HG02973 (cell line): Measurements from ENCODE around the gene MITF.

Experiments
- ATAC-seq: cut with Tn5 transposase; IDR thresholded peaks from one replicate; pipeline ENCODE4 v1.9.1; 2021; ENCODE audit warnings: moderate library complexity; ENCODE audit not compliant: unreplicated experiment

The MITF gene, protein sequence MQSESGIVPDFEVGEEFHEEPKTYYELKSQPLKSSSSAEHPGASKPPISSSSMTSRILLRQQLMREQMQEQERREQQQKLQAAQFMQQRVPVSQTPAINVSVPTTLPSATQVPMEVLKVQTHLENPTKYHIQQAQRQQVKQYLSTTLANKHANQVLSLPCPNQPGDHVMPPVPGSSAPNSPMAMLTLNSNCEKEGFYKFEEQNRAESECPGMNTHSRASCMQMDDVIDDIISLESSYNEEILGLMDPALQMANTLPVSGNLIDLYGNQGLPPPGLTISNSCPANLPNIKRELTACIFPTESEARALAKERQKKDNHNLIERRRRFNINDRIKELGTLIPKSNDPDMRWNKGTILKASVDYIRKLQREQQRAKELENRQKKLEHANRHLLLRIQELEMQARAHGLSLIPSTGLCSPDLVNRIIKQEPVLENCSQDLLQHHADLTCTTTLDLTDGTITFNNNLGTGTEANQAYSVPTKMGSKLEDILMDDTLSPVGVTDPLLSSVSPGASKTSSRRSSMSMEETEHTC

DNA sequence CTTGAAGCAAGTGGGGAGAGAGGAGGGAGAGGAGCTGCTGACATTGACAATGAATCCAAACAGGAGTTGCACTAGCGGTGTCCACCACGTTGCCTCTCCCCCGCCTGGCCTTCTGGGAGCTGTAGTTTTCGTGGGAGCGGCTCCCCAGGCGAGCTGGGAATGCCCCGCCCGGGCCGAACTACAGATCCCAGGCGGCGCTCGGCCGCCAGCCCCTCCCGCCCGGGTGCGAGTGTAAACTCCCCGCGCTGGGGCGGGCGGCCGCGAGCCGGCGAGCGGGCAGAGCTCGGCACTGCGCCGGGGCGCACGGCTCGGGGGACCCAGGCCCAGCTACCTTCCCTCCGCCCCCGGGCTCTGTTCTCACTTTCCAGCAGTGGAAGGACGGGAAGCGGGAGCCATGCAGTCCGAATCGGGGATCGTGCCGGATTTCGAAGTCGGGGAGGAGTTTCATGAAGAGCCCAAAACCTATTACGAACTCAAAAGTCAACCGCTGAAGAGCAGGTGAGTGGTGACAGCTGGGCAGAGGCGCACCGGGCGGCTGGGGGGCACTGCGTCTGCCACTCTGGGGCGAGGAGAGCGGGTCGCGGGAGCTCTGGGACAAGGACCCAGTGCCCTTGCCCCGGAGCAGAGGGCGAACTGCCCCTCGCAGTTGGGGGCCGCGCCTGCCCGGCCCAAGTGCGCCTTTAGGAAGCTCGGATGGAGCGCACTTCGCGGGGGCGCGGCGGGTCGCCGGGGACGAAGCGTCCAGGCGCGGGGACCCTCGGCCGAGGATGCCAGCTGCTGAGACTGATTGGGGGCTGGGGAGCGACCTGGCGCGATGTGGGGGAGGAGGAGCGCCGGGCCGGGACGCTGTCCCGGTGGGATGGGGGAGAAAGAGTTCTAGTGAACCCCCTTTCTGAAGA, at the start of gene MITF:
Gene MITF (plus strand): TSS at position 261 of the 899 bp plus-strand sequence. CDS start 134 bp downstream, at position 395.
- peak; percentile 99 for ATAC-seq

DNA sequence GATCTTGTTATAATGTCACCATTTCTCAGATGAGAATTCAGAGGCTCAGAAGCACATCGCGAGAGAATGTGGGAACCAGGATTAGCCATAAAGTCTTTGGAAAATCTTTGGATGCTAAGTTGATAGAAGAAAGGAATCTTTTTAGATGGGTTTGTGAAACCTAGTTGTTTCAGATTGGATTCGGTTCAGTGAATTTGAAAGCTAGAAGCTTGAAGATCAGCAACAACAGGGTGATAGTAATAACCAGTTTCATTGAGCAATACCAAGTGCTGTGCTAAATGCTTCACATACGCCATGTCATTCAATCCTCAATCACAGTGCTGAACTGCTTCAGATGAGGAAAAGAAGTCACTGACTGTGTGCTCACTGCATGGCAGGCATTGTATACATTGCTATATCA, 47.4 kb upstream of the MITF start:
- ATAC-seq = no peak

DNA sequence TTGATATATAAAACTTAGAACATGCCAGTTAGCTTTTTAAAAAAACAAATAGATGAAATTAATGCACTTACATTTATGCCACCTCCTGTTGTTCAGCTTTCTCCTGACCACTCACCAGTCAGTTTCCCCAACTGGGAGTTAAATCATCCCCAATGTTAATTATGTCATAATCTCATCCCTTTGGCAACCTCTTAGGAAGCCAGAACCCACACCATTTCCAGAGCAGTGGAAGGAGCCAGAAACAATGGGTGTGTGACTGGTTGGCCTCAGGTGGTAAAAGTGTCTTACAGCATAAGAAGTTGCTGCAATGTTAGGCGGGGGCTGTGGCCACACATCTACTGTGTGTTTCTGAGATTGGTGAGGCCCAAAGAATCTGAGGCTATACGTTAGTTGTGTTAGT, 46.5 kb upstream of the MITF start:
- no peak for ATAC-seq

DNA sequence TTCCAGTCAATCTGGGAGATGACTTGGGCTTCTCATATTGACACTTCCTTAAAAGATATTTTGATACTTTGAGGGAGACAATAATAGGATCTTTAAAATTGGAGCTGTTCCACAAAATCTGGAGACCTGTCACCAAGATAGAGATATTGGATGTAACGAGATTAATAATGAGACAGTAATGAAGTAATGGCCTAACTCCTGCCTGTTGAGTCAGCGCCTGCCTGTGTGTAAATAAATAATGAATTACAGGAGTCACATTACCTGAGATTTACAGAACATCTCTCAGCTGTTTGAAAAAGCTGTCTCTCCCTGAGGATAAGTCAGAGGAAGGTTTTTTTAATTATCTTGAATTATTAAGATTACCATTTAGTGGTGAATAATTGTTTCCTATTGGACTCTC, 43.8 kb upstream of the MITF start:
- ATAC-seq = no peak

DNA sequence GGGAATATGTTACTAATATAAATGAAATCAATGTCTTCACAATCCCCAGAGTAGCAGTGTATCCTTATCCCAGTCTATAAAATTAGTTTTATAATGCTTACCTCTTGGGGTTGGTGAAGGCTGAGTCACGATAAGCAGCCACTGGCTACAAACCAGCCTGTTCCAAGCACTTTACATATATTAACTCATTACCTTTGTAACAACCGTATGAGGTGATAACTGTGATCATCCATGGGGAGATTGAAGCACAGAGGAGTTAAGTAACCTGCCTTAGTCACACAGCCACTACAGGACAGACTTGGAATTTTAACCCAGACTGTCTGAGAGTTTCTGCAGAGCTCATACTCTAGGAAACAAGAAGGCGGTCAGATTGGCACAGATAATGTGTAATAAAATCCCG, 43.3 kb upstream of the MITF start:
- no peak for ATAC-seq

DNA sequence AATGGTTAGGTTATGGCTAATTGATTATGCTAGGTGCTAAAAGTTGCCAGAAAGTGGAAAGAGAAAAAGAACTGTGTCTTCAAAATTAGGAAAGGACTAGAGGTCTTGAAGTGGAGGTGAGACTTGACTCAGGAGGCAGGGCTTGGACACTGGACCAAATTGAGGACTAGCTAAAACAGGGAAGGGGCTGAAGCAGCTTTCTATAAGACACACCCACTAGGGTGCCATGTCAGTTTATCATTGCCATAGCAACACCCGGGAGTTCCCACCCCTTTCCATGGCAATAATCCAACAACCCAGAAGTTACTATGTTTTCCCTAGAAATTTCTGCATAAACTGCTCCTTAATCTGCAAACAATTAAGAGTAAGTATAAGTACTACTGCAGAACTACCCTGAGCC, 42.9 kb upstream of the MITF start:
- ATAC-seq = no peak

DNA sequence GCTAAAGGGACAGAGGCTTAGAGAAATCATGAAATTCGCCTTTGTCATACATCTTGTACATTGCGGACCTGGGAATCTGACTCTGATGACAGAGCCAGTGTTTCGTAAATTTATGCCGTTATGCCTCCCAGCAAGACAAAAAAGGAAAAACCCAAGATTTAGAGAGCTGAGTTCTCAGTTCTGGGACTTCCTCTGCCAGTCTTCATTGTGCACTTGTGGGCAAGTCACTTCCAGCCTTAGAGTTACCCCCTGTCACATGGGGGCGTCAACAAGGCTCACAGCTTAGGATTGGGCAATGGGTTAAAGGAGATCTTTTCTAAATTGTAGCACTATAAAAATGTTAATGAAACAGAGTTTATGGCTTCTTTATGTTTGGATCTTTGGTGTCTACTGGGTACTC, 41.9 kb upstream of the MITF start:
- no peak for ATAC-seq

DNA sequence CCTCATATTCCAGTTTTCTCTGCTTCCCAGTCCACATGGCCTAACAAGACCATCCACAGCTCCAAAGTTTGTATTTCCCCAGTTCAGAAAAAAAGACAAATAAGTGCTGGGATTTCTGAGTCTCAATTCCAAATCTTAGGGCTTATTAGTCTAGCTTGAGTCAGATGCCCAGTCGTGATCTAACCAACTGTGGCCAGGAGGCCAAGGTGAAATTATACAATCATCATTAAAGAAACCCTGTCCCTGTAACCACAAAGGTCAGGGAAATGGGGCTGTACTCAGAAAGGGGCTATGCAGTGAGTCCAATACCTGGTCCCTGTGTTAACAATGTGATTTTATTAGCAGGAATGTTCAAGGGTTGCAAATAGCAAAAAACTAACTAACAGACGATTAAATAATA, 40.5 kb upstream of the MITF start:
- ATAC-seq = no peak

DNA sequence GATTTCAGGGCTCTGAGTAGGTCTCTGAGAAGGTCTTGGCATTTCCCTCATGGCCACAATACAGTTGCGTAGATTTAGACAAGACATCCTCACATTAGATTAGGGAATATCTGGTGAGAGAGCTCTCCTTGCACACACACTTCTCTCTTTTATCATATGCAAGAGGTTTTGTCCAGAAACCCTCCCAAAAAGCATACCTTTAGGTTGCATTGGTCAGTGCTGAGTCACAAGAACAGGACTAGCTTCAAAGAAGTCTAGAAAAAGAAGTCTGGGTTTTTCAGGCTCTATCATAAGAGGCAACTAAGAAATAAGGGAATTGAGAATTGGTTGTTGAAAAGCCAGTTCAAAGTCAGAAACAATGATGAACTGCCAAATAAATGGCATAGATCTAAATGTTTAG, 40.1 kb upstream of the MITF start:
- ATAC-seq = no peak

DNA sequence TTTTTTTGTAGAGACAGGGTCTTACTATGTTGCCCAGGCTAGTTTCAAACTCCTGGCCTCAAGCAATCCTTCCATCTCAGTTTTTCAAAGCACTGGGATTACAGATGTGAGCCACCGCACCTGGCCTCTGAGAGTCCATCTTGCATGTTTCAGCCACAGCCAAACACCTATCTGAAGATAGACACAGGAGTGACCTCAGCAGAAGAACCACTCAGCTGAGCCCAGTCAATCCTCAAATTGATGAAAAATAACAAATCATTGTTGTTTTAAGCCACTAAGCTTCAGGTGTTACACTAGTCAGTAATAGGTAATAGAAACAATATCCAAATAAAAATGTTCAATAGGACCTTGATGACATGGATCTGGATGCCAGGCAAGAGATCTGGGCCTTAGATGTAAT, 38.3 kb upstream of the MITF start:
- no peak for ATAC-seq

DNA sequence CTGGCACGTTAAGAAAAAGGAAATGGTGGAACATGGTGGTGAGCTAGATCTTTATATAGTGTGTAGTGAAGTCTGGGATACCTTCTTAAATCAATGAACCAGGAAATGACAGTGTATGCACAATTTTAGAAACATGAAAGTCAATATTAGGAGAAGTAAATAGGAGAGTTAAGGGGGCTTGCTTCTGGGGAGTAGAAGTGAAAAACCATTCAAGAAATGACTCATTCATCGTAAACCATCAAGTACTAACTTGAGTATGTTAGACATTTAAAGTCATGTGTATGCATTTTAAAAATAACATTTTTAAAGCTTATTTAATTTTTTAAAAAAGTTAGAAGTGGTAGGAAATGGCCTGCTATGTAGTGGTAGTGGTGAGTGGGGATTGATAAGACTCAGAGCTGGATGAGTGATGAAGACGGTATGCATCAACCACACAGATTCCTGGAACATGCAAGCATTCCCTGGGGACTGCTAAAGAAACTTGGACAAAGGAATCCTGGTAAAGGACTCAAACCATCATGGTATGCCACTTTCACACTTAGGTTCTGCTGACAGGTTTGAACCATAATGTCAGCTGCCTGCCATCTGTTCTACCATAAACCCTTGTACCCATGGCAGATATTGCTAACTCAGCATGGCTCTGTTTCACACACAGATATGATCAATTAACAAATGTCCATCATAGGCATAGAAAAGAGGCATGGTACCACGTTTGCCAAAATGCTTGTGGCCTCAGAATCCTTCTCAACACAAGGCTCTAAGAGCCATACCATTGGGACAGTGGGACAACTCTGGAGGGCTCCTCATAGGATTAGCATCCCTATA, 28.9 kb upstream of the MITF start:
- ATAC-seq = no peak

DNA sequence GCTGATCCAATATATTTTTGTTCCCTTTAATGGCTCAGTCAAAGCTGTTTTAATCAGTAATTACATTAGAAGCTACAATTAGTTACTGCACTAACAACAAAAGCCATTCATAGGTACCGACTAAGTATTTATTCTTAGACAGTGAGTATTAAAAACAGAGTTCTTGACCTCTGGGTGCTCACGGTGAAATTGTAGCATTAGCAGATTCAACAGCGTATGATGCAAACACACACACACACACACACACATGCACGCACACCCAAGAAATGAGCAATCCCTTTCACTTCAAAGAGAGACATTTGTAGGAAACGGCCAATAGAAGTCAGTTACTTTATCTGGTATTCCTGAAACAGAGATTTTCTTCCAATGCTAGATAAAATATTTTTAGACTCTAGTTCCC, 27.0 kb upstream of the MITF start:
- ATAC-seq = no peak

DNA sequence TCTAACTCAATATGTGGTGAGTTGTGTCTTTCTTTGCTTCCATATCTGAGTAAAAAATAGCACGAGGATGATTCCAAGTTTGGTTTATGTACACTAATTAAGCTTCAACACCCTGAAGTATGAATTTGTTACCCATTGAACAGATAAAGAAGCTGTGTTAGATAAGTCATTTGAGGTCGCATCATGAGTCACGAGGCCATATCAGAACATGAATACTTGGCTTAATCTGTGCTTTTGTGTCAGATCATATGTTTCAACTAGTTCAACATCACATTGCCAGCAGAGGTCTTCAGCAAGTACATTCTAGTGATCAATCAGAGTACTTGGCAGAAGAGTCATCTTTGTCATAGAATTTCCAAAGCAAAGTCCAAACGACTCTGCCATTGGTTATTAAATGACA, 26.3 kb upstream of the MITF start:
- no peak for ATAC-seq

DNA sequence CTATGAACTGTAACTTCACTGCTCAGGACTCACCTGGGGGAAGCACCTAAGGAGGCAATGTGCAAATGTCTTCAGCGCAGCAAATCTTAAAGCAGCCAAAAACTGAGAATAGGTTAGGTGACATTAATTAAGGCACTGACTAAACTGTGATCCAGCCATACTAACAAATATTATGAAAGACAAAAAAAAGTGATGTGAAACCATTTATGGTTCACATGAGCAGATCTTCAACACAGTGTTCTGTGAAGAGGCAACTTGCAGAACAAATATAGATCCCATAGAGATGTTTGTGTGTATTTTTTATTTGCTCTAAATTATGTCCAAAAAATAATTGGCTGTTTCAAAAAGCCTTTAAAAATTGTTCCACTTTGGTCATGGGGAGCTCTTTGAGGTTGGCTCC, 24.1 kb upstream of the MITF start:
- ATAC-seq = no peak

DNA sequence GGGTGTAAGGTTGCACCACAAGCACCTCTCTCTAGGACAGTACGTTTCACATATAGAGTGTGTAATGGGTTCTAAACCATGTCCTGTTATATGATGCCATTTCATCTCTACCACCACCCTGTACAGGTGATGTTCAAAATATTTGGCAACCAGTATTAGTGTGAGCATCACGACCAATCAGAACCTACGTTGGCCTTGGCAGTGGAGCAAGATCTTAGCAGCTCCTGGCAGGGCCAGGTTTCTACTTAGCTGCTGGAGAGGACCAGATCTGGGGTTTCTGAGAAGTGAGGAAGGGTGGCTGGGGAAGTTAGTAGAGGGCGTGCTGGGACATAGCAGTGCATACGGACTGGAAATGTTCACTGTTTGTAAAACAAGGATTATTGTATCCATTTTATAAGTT, 23.1 kb upstream of the MITF start:
- no peak for ATAC-seq

DNA sequence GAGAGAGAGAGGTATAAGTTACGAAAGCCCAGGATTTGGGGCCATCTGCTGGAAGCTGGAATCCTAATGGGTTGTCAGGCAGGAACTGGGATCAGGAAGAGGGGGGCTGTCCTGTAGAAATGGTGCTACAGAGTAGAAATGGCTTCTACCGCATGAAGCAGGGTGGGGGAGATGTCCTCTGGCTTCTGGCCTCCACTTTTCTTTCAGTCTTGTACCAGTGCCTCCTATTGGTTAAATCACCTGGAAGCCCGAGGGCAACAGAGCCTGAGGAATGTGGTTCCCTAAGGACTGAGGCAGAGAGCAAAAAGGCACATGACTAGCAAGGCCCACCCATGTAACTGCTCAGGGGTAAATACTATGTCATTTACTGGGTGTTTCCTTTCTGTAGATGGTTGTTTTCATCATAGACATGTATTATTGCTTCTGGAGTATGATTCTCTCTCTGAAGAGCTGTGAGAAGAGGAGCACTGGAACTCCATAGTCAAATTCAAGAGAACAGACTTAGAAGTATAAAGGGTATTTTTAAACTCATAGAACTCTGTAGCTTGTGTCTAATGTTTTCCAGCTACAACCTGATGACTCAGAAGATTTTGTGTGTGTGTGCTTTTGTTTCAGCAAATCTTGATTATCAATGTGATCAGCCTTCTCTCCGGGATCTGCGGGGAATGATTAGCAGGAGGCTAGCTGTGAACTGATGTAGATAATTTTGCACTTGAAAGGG, 20.2 kb upstream of the MITF start:
- no peak for ATAC-seq

DNA sequence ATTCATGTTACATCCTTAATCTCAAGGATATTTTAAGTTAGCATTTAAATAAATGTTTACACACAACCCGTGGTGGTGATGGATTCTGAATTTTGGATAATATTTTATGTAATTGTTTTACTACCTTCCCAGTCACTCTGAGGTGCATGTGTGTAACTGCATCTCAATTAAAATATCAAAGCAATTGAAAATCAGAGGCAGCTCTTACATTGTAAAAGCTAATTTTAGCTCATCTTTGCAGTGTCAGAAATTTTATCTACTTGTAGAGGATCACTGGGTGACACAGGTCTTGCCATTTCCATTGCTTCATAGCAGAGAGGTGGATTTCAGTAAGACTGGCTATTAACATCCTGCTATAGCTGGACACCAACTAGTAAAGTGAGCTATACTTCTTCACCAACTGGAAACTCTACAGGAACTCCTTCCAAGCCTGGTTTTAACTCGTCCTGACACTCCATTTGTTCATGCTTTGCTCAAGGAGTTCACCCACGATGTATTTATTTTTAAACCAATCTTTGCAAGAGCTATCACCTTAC, 19.6 kb upstream of the MITF start:
- ATAC-seq = no peak

DNA sequence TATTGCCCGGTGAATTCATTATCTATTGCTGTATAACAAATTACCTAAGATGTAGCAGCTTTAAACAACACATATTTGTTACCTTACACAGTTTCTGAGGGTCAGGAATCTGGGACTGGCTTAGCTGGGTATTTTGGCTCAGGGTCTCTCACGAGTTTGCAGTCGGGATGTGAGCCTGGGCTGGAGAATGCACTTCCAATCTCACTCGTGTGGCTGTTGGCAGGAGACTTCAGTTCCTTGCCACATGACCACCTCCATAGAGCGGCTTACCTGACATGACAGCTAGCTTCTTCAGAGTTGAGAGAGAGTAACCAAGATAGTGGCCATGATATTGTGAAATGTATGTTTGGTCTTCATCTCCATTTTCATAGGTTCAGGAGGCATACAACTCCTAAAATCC, 18.4 kb upstream of the MITF start:
- ATAC-seq = no peak

DNA sequence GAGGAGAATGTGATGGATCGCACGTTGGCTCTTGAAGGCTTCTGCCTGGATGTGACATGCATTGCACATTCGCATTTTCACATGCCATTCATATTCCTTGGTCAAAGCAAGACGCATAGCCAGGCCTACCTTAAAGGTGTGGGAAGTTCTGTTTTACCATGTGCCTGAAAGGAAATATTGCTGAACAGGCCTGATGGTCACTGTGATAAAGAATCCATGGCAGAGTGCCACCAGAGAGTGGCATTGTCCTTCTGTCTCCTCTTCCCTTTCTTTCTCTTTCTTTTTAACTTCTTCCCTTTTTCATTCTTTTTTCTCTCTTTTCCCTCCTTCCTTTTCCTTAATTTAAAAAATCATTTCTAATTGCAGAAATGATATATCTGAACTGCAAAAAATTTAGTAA, 15.9 kb upstream of the MITF start:
- no peak for ATAC-seq
